NCI-H2029 (cell line): ENCODE results near the gene PEX7.
"Not testable (repeated sequence)": the region's sequence is repeated elsewhere in the genome, so short reads cannot be mapped to it uniquely, and the experiment has no call there.

Experiments used
- DNase-seq: peaks from one replicate; lab custom pipeline; 2025; lab: John Stamatoyannopoulos, UW

The PEX7 gene

GRCh38 chr6:136950436-136951126 lies 128.2 kb downstream of the PEX7 start:
- no peak for DNase-seq

- peak; percentile 37 for DNase-seq
Measured at GRCh38 chr6:136952714-136953260, 130.4 kb downstream of the PEX7 start.

GRCh38 chr6:136955123-136955522 lies 132.7 kb downstream of the PEX7 start:
- DNase-seq, result no peak

GRCh38 chr6:136956590-136957544 lies 134.5 kb downstream of the PEX7 start:
- DNase-seq, result peak; percentile 25

GRCh38 chr6:136958168-136958567 lies 135.8 kb downstream of the PEX7 start:
- DNase-seq, result no peak

- peak; percentile 86 for DNase-seq
Measured at GRCh38 chr6:136959471-136959891, 137.1 kb downstream of the PEX7 start.

- DNase-seq, result not testable (repeated sequence)
Measured at GRCh38 chr6:136959935-136960334, 137.5 kb downstream of the PEX7 start.

GRCh38 chr6:136960781-136961180 lies 138.4 kb downstream of the PEX7 start:
- DNase-seq, result no peak

- DNase-seq, result peak; percentile 17
Measured at GRCh38 chr6:136961848-136962247, 139.5 kb downstream of the PEX7 start.

GRCh38 chr6:136962661-136963060 lies 140.3 kb downstream of the PEX7 start:
- peak; percentile 84 for DNase-seq

GRCh38 chr6:136963259-136963658 lies 140.9 kb downstream of the PEX7 start:
- DNase-seq, result no peak
